ENCODE data around the gene IL22RA1.

DNA sequence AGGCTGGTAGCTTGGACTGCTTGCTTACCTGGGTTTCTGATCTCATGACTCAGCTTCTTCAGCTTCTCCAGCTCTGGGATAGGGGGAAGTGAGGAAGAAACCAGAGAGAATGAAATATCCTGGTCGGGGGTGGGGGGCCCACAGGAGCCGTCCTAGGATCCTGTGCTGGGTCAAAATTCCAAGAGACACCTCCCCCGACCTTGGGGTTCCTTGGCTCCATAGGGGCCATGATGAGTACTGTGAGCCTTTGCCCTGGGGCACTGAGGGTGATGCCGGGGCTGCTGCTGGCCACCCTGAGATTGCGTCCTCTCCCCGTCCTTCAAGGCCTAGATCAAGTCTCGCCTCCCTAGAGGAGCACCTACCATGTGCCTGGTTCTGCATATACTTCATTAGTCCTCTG, 71.0 kb downstream of the IL22RA1 start:
- TF ChIP-seq CTCF (IDR thresholded peaks at IDR 0.05; ENCODE audit: control extremely low read depth in 1 of 3, insufficient read depth in 1 of 3, low read depth in 1 of 3, low read length in 3 of 3) (no peak), ZNF274 (IDR thresholded peaks at IDR 0.05; ENCODE audit: borderline replicate concordance, extremely low read depth, low read length) (no peak), POLR2A (IDR thresholded peaks at IDR 0.05; ENCODE audit: control extremely low read depth in 1 of 2, low read depth in 2 of 2, low read length in 2 of 2) (no peak), EP300 (IDR thresholded peaks at IDR 0.05; ENCODE audit: borderline replicate concordance in 1 of 2, low read depth in 2 of 2, low read length in 2 of 2) (no peak), HDAC2 (IDR thresholded peaks at IDR 0.05; ENCODE audit: borderline replicate concordance in 1 of 2, low read depth in 2 of 2, low read length in 2 of 2) (no peak)
- TF ChIP-seq, protein P1, sequence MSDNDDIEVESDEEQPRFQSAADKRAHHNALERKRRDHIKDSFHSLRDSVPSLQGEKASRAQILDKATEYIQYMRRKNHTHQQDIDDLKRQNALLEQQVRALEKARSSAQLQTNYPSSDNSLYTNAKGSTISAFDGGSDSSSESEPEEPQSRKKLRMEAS (IDR thresholded peaks at IDR 0.05): no peak
- TF ChIP-seq, protein P2, sequence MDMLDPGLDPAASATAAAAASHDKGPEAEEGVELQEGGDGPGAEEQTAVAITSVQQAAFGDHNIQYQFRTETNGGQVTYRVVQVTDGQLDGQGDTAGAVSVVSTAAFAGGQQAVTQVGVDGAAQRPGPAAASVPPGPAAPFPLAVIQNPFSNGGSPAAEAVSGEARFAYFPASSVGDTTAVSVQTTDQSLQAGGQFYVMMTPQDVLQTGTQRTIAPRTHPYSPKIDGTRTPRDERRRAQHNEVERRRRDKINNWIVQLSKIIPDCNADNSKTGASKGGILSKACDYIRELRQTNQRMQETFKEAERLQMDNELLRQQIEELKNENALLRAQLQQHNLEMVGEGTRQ (IDR thresholded peaks at IDR 0.05; ENCODE audit: low read length): no peak
